MM.1S (cell line): ENCODE data around the gene NTN1.

Experiments
- EZH2 ChIP-seq: fragments of 300-600 bp; sonication (generic); optimal IDR thresholded peaks from 2 replicates; pipeline ENCODE3; 2017; ENCODE audit warnings: low read depth, mild to moderate bottlenecking, antibody characterized with exemption, low read length, mixed read lengths
- TF ChIP-seq, protein P1 (sequence below): fragments of 300-600 bp; sonication (generic); IDR thresholded peaks from 2 replicates; pipeline ENCODE4 v1.5.1; 2016; ENCODE audit warnings: antibody characterized with exemption, low read length, mixed read lengths

DNA sequence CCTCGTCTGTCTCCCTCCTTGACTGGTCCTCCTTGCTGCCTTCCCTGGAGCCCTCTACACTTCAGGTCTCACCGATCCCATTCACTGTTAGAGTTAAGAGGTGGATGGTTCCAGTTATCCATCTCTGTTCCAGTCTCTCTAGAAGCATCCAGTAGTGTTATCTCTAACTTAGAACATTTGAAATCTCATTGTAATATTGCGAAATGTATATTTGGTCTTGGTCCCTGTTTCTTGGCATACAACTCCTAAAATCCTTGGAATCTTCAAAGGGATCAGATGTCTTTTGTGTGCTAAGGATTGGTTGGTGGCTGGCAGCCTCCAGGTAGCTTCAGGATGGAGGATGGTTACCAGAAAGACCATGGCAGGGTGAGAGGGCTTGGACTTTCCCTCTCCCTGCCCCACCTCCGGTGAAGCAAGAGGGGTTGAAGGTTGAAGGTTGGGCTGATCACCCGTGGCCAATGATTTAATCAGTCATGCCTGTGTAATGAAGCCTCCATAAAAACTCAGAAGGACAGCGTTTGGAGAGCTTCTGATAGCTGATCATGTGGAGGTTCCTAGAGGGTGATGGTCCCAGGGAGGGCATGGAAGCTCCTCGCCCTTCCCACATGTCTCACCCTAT is 59.1 kb downstream of the NTN1 start:
- TF ChIP-seq, protein P1, sequence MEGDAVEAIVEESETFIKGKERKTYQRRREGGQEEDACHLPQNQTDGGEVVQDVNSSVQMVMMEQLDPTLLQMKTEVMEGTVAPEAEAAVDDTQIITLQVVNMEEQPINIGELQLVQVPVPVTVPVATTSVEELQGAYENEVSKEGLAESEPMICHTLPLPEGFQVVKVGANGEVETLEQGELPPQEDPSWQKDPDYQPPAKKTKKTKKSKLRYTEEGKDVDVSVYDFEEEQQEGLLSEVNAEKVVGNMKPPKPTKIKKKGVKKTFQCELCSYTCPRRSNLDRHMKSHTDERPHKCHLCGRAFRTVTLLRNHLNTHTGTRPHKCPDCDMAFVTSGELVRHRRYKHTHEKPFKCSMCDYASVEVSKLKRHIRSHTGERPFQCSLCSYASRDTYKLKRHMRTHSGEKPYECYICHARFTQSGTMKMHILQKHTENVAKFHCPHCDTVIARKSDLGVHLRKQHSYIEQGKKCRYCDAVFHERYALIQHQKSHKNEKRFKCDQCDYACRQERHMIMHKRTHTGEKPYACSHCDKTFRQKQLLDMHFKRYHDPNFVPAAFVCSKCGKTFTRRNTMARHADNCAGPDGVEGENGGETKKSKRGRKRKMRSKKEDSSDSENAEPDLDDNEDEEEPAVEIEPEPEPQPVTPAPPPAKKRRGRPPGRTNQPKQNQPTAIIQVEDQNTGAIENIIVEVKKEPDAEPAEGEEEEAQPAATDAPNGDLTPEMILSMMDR = no peak
- no peak for TF ChIP-seq EZH2
